GM23248 (cell line): ENCODE data around the gene STAM.

Source experiments
- EZH2 ChIP-seq: fragments of 200-600 bp; sonication (generic); IDR thresholded peaks from 2 replicates; pipeline ENCODE4 v1.6.1; 2018; ENCODE audit warnings: antibody characterized with exemption, mild to moderate bottlenecking; ENCODE audit not compliant: insufficient read depth, poor library complexity, severe bottlenecking
- EZH2phosphoT487 ChIP-seq: fragments of 200-600 bp; sonication (generic); IDR thresholded peaks from 2 replicates; pipeline ENCODE4 v1.6.1; 2018; ENCODE audit warnings: antibody characterized with exemption, moderate library complexity, mild to moderate bottlenecking, low read depth; ENCODE audit not compliant: insufficient read depth

DNA sequence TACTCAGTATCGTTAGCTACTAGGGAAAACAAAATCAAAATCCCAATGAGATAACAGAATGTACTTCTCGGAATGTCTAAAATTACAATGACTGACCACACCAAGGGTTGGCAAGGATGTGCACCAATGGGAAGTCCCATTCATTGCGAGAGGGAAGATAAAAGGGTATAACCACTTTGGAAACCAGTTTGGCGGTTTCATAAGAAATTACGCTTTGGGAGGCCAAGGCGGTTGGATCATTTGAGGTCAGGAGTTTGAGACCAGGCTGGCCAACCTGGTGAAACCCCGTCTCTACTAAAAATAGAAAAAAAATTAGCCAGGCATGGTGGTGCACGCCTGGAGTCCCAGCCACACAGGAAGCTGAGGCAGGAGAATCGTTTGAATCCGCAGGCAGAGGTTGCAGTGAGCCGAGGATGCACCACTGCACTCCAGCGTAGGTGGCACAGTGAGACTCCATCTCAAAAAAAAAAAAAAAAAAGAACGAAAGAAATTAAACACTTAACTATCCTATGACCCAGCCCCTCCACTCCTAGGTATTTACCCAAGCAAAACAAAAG lies 34.4 kb upstream of the STAM start:
- TF ChIP-seq EZH2, result no peak
- no peak for TF ChIP-seq EZH2phosphoT487
